ENCODE results near the gene SLC9A8. TPM values are rescaled to one million over a fixed set of nuclear protein-coding genes. Genes with fewer than 3 reads are reported as not detected.
A peak's percentile ranks its signal among the peaks of the same experiment; 100 is the strongest.
"Not testable (repeated sequence)": the region's sequence is repeated elsewhere in the genome, so short reads cannot be mapped to it uniquely, and the experiment has no call there.

Gene SLC9A8
- total RNA-seq, 1 donor from 2014 or later = 10.3 TPM

DNA sequence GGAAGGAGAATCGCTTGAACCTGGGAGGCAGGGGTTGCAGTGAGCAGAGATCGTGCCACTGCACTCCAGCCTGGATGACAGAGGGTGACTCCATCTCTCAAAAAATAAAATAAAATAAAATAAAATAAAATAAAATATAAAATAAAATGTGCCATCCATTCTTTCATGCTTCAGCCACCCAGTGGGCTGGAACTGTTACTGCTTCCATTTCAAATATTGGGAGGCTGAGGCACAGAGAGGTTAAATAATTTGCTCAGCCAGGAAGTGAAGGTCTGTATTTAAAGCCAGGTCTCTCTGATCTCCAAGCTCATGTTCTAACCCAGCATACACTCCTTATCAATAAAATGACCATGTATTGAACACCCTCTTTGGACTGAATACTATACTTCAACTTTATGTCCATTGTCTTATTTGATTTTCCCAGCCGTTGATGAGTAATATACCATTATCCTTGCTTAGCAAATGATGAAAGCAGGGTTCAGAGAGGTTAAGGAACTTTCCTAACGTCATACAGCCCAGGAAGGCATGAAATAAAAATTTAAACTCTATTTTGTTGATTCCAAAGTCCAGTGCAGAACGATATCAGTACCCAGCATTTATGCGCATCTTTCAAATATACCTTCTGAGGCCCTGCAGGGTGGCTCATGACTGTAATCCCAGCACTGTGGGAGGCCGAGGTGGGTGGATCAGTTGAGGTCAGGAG lies 25.8 kb upstream of the SLC9A8 start:
- DNase-seq (ENCODE audit: low read depth in 2 of 2) = peak; percentile 46 to 48

DNA sequence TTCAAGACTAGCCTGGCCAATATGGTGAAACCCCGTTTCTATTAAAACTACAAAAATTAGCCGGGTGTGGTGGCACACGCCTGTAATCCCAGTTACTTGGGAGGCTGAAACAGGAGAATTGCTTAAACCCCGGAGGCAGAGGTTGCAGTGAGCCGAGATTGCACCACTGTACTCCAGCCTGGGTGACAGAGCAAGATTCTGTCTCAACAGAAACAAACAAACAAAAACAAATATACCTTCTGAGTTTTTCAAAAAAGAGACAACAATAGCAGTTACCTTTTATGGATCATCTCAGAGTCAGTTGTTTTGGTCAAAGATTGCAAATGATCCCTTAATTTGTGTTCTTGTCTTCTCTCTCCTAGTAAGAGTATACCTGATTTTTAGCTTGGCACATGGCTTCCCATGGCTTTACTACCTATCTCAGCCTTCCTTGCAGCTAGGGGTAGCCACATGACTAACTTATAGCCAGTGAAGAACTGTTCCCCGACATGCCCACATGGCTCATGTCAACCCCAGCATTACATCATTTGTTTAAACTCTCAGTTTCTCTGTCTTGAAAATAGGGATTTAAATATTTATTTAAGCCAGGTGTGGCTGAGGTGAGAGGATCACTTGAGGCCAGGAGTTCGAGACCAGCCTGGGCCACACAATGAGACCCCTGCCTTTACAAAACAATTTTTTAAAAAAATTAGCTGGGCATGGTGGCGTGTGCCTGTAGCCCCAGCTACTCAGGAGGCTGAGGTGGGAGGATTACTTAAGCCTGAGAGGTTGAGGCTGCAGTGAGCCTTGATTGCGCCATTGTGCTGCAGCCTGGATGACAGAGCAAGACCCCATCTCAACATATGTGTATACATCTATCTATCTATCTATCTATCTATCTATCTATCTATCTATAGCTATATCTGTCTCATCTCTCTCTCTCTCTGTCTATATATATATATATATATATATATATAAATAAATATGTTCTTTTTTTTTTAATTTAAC lies 25.0 kb upstream of the SLC9A8 start:
- DNase-seq (ENCODE audit: low read depth in 2 of 2) = no peak

DNA sequence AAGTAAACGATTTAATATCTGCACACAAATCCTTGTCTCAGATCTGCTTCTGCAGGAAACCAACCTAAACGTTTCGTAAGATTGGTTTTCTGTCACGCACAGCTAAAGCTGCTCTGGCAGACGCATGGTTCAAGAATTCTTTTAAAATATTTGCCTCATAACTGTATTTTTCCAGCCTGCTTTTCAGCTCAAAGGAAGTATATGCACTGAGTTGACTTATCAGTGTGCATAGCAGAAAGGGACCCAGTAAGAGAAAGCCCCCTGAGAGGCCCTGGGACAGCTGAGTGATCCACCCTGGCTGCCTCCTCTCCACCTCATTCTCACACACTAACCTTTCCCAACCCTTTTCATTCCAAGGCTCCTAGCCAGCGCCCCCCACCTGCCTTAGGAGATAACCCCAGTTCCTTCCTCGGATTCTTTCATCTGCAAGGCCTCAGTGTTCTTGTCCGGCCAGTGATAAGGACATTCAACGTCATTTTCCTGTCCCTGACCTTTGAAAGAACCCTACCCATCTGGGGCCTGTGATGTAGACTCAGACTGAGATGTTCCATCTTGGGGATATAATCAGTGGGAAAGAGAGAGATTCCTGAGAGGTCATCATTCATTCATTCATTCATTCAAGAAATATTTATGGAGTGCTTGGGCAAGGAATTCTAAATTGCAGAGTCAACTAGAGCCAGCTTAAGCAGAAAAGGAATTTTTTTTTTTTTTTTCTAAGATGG lies 22.4 kb upstream of the SLC9A8 start:
- peak in 1 of 2 donors; percentile 57 for DNase-seq (ENCODE audit: low read depth in 2 of 2)

DNA sequence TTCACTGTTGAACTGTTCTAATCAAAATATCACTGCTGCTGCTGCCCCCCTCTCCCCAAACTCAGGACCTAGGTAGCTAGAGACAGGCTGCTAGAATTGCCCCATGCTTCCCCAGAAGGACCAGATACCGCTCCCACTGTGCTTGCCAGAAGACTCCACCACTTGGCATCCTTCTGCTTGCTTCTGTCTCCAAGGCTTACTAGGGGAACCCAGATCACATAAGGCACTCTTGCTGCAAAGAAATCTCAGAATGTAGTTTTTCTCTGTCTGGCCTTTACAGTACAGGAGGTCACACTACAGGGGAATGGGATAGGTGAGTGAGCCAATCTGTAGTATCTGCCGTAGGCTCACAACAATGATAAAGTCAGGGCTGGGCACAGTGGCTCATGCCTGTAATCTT lies 21.5 kb upstream of the SLC9A8 start:
- no peak for DNase-seq (ENCODE audit: low read depth in 2 of 2)

GRCh38 chr20:49792006-49792405 lies 20.6 kb upstream of the SLC9A8 start:
- no peak for DNase-seq (ENCODE audit: low read depth in 2 of 2)

GRCh38 chr20:49792611-49793010 lies 20.0 kb upstream of the SLC9A8 start:
- no peak for DNase-seq (ENCODE audit: low read depth in 2 of 2)

DNA sequence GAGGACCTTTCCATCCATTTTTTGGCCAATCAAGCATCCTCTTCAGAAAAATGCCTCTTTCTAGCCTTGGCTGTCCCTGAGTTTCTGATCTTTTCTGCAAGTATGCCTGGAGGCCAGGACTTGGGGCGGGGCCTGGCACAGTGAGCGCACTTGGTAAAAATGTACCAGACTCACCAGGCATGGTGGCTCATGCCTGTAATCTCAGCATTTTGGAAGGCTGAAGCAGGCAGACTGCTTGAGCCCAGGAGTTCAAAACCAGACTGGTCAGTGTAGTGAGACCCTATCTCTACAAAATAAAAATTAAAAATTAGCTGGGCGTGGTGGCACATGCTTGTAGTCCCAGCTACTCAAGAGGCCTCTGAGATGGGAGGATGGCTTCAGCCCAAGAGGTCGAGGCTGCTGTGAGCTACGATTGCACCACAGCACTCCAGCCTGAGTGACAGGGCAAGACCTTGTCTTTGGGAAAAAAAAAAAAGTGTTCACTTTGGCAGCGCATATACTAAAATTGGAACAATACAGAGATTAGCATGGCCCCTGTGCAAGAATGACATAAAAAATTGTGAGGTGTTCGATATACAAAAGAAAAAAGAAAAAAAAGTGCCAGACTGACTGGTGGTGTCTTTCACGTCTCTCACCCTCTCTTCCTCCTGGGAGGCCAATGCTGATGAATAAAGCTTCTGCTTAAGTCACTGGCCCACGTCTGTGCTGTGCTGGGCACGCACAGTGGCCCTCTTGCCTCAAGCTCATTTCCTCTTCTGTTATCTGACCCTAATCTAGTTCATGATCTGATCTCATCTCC lies 18.1 kb upstream of the SLC9A8 start:
- DNase-seq (ENCODE audit: low read depth in 2 of 2) = no peak

DNA sequence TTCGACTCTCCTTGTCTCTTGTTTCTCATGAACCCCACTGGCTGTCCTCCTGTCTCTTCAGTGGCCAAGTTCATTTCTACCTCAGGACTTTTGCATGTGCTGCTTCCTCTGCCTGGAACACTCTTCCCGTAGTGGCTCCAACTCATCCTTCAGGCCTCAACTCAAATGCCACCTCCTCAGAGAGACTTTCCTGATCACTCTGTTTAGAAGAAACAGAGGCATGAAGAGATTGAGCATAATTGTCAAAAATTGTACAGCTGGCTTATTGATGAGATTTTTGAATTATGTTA lies 17.5 kb upstream of the SLC9A8 start:
- no peak for DNase-seq (ENCODE audit: low read depth in 2 of 2)

GRCh38 chr20:49796600-49797343 lies 15.9 kb upstream of the SLC9A8 start:
- no peak for DNase-seq (ENCODE audit: low read depth in 2 of 2)

- no peak for DNase-seq (ENCODE audit: low read depth in 2 of 2)
Measured at GRCh38 chr20:49797344-49797615, 15.3 kb upstream of the SLC9A8 start.

GRCh38 chr20:49798718-49799117 lies 13.9 kb upstream of the SLC9A8 start:
- no peak for DNase-seq (ENCODE audit: low read depth in 2 of 2)

DNA sequence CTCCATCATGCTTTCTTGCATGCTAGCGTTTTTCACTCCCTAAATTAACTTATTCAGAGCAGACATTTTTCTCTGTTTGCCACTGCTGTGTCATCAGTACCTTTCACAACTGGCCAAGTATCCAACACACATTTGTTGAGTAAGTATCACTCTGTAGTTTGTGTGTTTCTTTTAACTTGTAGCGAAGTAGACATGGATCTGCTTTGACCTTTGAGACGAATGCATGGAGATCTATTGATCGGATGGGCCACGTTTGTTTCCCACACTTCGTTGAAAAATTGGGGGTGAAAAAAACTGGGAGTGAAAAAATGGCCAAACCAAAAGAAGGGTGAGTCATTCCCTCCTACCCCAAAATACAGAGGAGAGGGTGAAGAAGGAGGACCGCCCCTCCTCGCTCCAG lies 12.9 kb upstream of the SLC9A8 start:
- DNase-seq (ENCODE audit: low read depth in 2 of 2) = no peak

- no peak for DNase-seq (ENCODE audit: low read depth in 2 of 2)
Measured at GRCh38 chr20:49803418-49803817, 9.2 kb upstream of the SLC9A8 start.

- no peak for DNase-seq (ENCODE audit: low read depth in 2 of 2)
Measured at GRCh38 chr20:49804364-49804763, 8.3 kb upstream of the SLC9A8 start.

GRCh38 chr20:49805224-49805876 lies 7.3 kb upstream of the SLC9A8 start:
- not testable (repeated sequence) for DNase-seq (ENCODE audit: low read depth in 2 of 2)

DNA sequence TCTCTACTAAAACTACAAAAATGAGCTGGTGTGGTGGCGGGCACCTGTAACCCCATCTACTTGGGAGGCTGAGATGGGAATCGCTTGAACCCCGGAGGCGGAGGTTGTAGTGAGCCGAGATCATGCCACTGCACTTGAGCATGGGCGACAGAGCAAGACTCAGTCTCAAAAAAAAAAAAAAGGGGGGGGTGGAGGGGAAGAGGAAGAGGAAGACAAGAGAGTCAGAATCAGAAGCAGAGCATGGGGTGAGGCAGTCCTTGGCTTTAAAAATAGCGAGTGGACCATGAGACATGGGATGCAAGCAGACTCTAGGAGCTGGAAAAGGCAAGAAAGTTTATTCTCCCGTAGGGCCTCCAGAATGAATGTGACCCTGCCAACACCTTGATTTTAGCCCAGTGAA lies 3.9 kb upstream of the SLC9A8 start:
- no peak for DNase-seq (ENCODE audit: low read depth in 2 of 2)

DNA sequence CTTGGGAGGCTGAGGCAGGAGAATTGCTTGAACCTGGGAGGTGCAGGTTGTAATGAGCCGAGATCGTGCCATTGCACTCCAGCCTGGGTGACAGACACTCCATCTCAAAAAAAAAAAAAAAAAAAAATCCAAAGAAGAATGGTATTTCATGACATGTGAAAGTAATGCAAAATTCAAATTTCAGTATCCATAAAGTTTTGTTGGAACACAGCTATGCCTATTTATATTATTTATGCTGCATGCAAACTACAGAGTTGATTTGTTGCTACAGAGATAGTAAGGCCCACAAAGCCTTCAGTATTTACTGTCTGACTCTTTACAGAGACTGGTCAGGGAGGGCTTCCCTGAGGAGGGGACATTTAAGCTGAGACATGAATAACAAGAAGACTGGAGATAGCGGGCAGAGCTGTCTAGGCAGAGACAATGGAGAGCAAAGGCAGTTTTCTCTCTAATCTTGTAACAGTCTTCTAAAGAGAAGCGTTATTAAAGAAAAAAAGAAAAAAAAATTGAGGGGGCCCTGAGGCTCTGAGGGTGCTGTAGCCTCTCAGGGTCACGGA lies 2.7 kb upstream of the SLC9A8 start:
- DNase-seq (ENCODE audit: low read depth in 2 of 2) = no peak

DNA sequence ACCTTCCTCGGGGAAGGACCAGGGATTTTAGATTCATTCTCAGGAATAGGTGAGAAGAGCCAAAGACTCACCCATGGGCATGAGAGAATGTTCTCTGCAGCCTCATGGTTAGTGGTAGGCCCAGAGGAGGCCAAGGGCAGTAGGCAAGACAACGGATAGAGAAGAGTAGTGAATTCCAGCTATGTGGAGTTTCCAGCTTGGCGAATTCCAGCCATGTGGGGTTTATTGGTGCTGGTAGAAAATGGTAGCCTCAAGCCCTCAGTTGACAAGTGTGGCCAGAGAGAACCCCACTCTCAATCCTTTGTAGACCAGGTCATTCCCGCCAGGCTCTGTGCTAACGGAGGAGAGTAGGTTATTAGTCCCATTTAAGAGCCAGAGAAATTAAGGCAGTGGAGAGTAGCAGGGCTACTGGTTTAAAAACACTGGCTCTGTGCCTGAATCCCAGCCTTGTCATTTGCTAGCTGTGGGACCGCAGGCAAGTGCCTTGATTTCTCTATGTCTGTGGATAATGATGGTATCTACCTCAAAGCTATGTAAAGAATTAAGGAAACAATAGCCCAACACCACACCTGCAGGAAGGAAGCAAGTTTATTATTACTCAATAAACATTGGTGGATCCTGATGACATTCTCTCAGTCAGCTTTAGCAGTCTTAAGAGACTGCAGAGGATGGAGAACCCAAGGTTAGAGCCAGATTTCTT lies 2.0 kb upstream of the SLC9A8 start:
- DNase-seq (ENCODE audit: low read depth in 2 of 2) = no peak

GRCh38 chr20:49811825-49812506 lies 662 bp upstream of the SLC9A8 start:
- DNase-seq (ENCODE audit: low read depth in 2 of 2) = peak in 1 of 2 donors; percentile 49

All from lung microvascular endothelial cell (primary cell).